ENCODE results near the gene SEL1L. TPM values are rescaled to one million over a fixed set of nuclear protein-coding genes. Genes with fewer than 3 reads are reported as not detected.

SEL1L gene
- total and polyA plus RNA-seq, 2 experiments from 2014 or later = 20.6 to 22.6 TPM

- Mint-ChIP-seq H3K27ac (no peak overlapping the region), H3K27me3 (ENCODE audit: insufficient read depth, low read depth, poor library complexity) (no peaks in the 10 kb centered on the region), H3K9me3 (no peaks in the 10 kb centered on the region), H3K36me3 (ENCODE audit: low read depth) (peaks cover 16% of the 10 kb centered on the region; the same call in 2 of the 3 replicates), H3K4me1 (no peaks in the 10 kb centered on the region), H3K4me3 (no peak overlapping the region)
- H3K36me3 ChIP-seq (ENCODE audit: insufficient read depth) = peaks cover 22% of the 10 kb centered on the region
- no peak overlapping the region for H3K4me3 ChIP-seq
- no peaks in the 10 kb centered on the region for H3K9me2 ChIP-seq (ENCODE audit: insufficient read depth)
- H3K79me2 ChIP-seq (replicated peaks; ENCODE audit: insufficient read depth) = no peaks in the 10 kb centered on the region
- H3K4me2 ChIP-seq = no peak overlapping the region
- no peak for TF ChIP-seq ETS1 (IDR thresholded peaks at IDR 0.05)
- TF ChIP-seq ZNF114 (CRISPR knock-in tag; IDR thresholded peaks at IDR 0.05) = no peak
- TF ChIP-seq EZH2 (IDR thresholded peaks at IDR 0.05; ENCODE audit: low read depth, unreplicated experiment) = no peak
- no peak for TF ChIP-seq ZNF462 (CRISPR knock-in tag; IDR thresholded peaks at IDR 0.05)
- TF ChIP-seq EZH2phosphoT487 (IDR thresholded peaks at IDR 0.05; ENCODE audit: unreplicated experiment) = no peak
- TF ChIP-seq REST (IDR thresholded peaks at IDR 0.05; ENCODE audit: unreplicated experiment) = no peak
- no peak for TF ChIP-seq STAT1 (IDR thresholded peaks at IDR 0.05; ENCODE audit: unreplicated experiment)
- no peak for TF ChIP-seq CTCF (conservative IDR thresholded peaks at IDR 0.05; ENCODE audit: low read depth in 2 of 2)
- no peak for TF ChIP-seq ZNF331 (CRISPR knock-in tag; IDR thresholded peaks at IDR 0.05; ENCODE audit: low read depth)
- TF ChIP-seq POLR2AphosphoS5 (IDR thresholded peaks at IDR 0.05; ENCODE audit: low read depth) = no peak
- TF ChIP-seq JUNB (IDR thresholded peaks at IDR 0.05; ENCODE audit: unreplicated experiment) = no peak
- TF ChIP-seq NANOG (IDR thresholded peaks at IDR 0.05; ENCODE audit: borderline replicate concordance) = no peak
- no peak for TF ChIP-seq CREB1 (CRISPR knock-in tag; IDR thresholded peaks at IDR 0.05; ENCODE audit: low read depth)
- no peaks in the 10 kb centered on the region for H3K4me1 ChIP-seq (ENCODE audit: insufficient read depth)
- no peak overlapping the region for H2AFZ ChIP-seq
- no peaks in the 10 kb centered on the region for H4K20me1 ChIP-seq (replicated peaks; ENCODE audit: insufficient read depth)
- no peak overlapping the region for H3K27ac ChIP-seq (ENCODE audit: low read depth)
- no peaks in the 10 kb centered on the region for H3K27me3 ChIP-seq (ENCODE audit: insufficient read depth)
- ATAC-seq (no peak), DNase-seq (ENCODE audit: low spot score) (no peak)
- no peaks in the 10 kb centered on the region for H3F3A ChIP-seq (replicated peaks; ENCODE audit: low read depth)
These were observed 49.5 kb downstream of the SEL1L start for GRCh38 chr14:81484120-81484519.
